Loucy (cell line): ENCODE data around the gene PSME2.

Source experiments
- H2AFZ ChIP-seq: fragments of 200-600 bp; sonication (generic); 2 replicates; pipeline ENCODE4 v1.6.0; 2016; ENCODE audit warnings: antibody characterized with exemption, mild to moderate bottlenecking, low read length, moderate library complexity
- H3F3A ChIP-seq: fragments of 200-600 bp; 2 replicates; pipeline ENCODE4 v1.6.0; 2016; ENCODE audit warnings: antibody characterized with exemption, low read depth, mild to moderate bottlenecking
- H3K27me3 ChIP-seq: fragments of 200-600 bp; sonication (generic); 2 replicates; pipeline ENCODE4 v1.6.1; 2014; ENCODE audit warnings: low read length, mild to moderate bottlenecking; ENCODE audit not compliant: insufficient read depth, poor library complexity, severe bottlenecking
- H3K36me3 ChIP-seq: fragments of 200-600 bp; sonication (generic); 2 replicates; pipeline ENCODE4 v1.6.1; 2016; ENCODE audit warnings: low read length; ENCODE audit not compliant: insufficient read depth
- H3K4me1 ChIP-seq: fragments of 200-600 bp; sonication (generic); 2 replicates; pipeline ENCODE4 v1.5.1; 2014; ENCODE audit warnings: low read length, mild to moderate bottlenecking; ENCODE audit not compliant: insufficient read depth, poor library complexity, severe bottlenecking
- H3K4me2 ChIP-seq: fragments of 200-600 bp; sonication (generic); 2 replicates; pipeline ENCODE4 v1.6.0; 2014; ENCODE audit warnings: antibody characterized with exemption, low read length, low read depth, mild to moderate bottlenecking; ENCODE audit not compliant: poor library complexity, severe bottlenecking
- H3K4me3 ChIP-seq: fragments of 200-600 bp; sonication (generic); 2 replicates; pipeline ENCODE4 v1.5.1; 2014; ENCODE audit warnings: low read length, mild to moderate bottlenecking, mixed read lengths; ENCODE audit not compliant: poor library complexity, severe bottlenecking
- H3K79me2 ChIP-seq: fragments of 200-600 bp; sonication (generic); 2 replicates; pipeline ENCODE4 v1.6.1; 2014; ENCODE audit warnings: low read length; ENCODE audit not compliant: insufficient read depth
- H3K9ac ChIP-seq: fragments of 200-600 bp; sonication (generic); 2 replicates; pipeline ENCODE4 v1.6.0; 2014; ENCODE audit warnings: mild to moderate bottlenecking, low read depth, low read length, moderate library complexity; ENCODE audit not compliant: poor library complexity, severe bottlenecking
- H3K9me2 ChIP-seq: fragments of 200-600 bp; sonication (generic); replicated peaks from 2 replicates; pipeline ENCODE4 v1.6.1; 2016; ENCODE audit warnings: low read depth, low read length, mixed read lengths
- H3K9me3 ChIP-seq: fragments of 200-600 bp; sonication (generic); 2 replicates; pipeline ENCODE4 v1.6.1; 2014; ENCODE audit warnings: mild to moderate bottlenecking, antibody characterized with exemption, low read length, low read depth; ENCODE audit not compliant: insufficient read depth
- H4K20me1 ChIP-seq: fragments of 200-600 bp; sonication (generic); 2 replicates; pipeline ENCODE4 v1.6.0; 2014; ENCODE audit warnings: antibody characterized with exemption, low read length, mild to moderate bottlenecking; ENCODE audit not compliant: insufficient read depth, poor library complexity, severe bottlenecking
- CTCF ChIP-seq: fragments of 200-600 bp; sonication (generic); conservative IDR thresholded peaks from 2 replicates; pipeline ENCODE4 v1.5.1; 2014; ENCODE audit warnings: mild to moderate bottlenecking, antibody characterized with exemption, low read length
- EZH2phosphoT487 ChIP-seq: fragments of 200-600 bp; IDR thresholded peaks from 2 replicates; pipeline ENCODE4 v1.6.1; 2018; ENCODE audit warnings: antibody characterized with exemption, mild to moderate bottlenecking, moderate library complexity, borderline replicate concordance

PSME2 gene

GRCh38 chr14:24093901-24094840 is 52.2 kb downstream of the PSME2 start, which contains the start of gene PCK2:
TSS of gene PCK2 (plus strand) at chr14:24094311. CDS start at chr14:24094406, 95 bp downstream.
- no peak for TF ChIP-seq CTCF
- no peak for TF ChIP-seq EZH2phosphoT487
- H3K36me3 ChIP-seq: no peaks in the 10 kb centered on the region; the same call in 1 of the 2 replicates
- H2AFZ ChIP-seq: peak within 1 kb of the TSS; percentile 65
- H3K4me3 ChIP-seq: peak within 1 kb of the TSS; percentile 93
- H4K20me1 ChIP-seq: no peaks in the 10 kb centered on the region
- peak within 1 kb of the TSS; percentile 99 for H3K9ac ChIP-seq
- no peaks in the 10 kb centered on the region; the same call in 1 of the 2 replicates for H3F3A ChIP-seq
- H3K4me2 ChIP-seq: peak within 1 kb of the TSS; percentile 90
- H3K27me3 ChIP-seq: no peaks in the 10 kb centered on the region
- no peaks in the 10 kb centered on the region for H3K9me2 ChIP-seq
- no peaks in the 10 kb centered on the region for H3K9me3 ChIP-seq
- peaks cover 26% of the 10 kb centered on the region for H3K4me1 ChIP-seq
- H3K79me2 ChIP-seq: peaks cover 33% of the 10 kb centered on the region
